Upper lobe of left lung (tissue), 4 donors: ENCODE measurements around the gene LZTS2.

Source experiments
- EP300 ChIP-seq, 4 donors: sonication (generic); formaldehyde crosslinking; IDR thresholded peaks; one replicate each; pipeline ENCODE4 v1.5.1; 2017; ENCODE audit warnings: antibody characterized with exemption in 4 of 4, control low read depth in 2 of 4
- POLR2A ChIP-seq, 4 donors: fragments of 450-650 bp; IDR thresholded peaks; one replicate each; pipeline ENCODE4 v1.5.1; 2016 to 2017; ENCODE audit warnings: antibody characterized with exemption in 4 of 4, mild to moderate bottlenecking in 2 of 4
- POLR2AphosphoS5 ChIP-seq, 2 donors: sonication (generic); formaldehyde crosslinking; IDR thresholded peaks; one replicate each; pipeline ENCODE4 v1.5.1; 2017; ENCODE audit warnings: antibody characterized with exemption in 2 of 2
- TF ChIP-seq, protein P1 (sequence below), 6 experiments: fragments of 450-650 bp in 4 of 6; fragments of 200-600 bp in 2 of 6; sonication (generic) in 2 of 6; IDR thresholded peaks; one replicate each; pipeline ENCODE4 v1.5.1; 2016 to 2019; ENCODE audit warnings: antibody characterized with exemption in 6 of 6

DNA sequence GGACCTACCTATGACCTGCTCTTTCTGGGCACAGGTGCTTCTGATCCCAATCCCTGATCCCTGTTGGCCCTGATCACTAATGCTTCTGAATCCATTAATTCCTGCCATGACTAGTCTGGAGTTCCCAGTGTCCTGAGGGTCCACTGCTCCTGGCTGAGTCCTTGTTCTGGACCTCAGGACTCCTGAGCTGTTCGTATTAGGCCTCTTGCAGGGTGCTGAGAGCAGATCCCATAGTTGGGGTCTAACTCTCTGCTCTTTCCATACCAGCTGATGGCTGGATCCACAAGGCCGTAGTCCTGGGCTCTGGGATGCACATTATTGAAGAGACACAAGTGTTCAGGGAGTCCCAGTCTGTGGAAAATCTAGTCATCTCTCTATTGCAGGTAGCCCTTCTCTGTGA is 19.3 kb upstream of the LZTS2 start:
- TF ChIP-seq, protein P1, sequence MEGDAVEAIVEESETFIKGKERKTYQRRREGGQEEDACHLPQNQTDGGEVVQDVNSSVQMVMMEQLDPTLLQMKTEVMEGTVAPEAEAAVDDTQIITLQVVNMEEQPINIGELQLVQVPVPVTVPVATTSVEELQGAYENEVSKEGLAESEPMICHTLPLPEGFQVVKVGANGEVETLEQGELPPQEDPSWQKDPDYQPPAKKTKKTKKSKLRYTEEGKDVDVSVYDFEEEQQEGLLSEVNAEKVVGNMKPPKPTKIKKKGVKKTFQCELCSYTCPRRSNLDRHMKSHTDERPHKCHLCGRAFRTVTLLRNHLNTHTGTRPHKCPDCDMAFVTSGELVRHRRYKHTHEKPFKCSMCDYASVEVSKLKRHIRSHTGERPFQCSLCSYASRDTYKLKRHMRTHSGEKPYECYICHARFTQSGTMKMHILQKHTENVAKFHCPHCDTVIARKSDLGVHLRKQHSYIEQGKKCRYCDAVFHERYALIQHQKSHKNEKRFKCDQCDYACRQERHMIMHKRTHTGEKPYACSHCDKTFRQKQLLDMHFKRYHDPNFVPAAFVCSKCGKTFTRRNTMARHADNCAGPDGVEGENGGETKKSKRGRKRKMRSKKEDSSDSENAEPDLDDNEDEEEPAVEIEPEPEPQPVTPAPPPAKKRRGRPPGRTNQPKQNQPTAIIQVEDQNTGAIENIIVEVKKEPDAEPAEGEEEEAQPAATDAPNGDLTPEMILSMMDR (IDR thresholded peaks at IDR 0.05) = no peak
- TF ChIP-seq POLR2A (IDR thresholded peaks at IDR 0.05) (no peak), POLR2AphosphoS5 (IDR thresholded peaks at IDR 0.05) (no peak), EP300 (IDR thresholded peaks at IDR 0.05) (no peak)
